Diencephalon (tissue), 1 donor: Measurements from ENCODE around the gene MAGEB2. TPM values are rescaled to one million over a fixed set of nuclear protein-coding genes. Genes with fewer than 3 reads are reported as not detected.

Experiments
- total RNA-seq: library from RNA; depleted of rRNA; stranded (reverse); fragments of >200 nt; gene quantifications from one replicate; pipeline ENCODE4 v1.2.3, GENCODE V29; 2014

The MAGEB2 gene, protein sequence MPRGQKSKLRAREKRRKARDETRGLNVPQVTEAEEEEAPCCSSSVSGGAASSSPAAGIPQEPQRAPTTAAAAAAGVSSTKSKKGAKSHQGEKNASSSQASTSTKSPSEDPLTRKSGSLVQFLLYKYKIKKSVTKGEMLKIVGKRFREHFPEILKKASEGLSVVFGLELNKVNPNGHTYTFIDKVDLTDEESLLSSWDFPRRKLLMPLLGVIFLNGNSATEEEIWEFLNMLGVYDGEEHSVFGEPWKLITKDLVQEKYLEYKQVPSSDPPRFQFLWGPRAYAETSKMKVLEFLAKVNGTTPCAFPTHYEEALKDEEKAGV
- total RNA-seq = not detected

DNA sequence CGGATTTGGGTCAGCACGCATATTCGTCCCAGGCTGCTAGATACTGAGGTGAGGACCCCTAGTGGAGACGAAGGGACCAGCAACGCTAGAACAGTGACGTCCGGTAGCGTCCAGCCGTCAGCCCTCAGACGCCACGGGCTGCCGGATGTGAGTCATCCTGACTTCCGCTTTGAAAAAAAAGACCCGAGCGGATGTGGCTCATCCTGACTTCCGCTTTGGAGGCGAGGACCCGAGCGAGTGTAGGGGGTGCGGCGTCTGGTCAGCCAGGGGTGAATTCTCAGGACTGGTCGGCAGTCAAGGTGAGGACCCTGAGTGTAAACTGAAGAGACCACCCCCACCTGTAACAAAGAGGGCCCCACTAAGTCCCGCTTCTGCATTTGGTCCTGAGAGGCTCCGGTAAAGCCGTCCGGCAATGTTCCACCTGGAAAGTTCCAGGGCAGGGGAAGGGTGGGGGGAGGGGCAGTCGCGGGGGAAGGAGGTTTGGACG lies at the start of gene MAGEB2:
Gene MAGEB2 (plus strand): TSS at position 207 of the 487 bp plus-strand sequence. CDS start 3,018 bp downstream, outside the sequence.

DNA sequence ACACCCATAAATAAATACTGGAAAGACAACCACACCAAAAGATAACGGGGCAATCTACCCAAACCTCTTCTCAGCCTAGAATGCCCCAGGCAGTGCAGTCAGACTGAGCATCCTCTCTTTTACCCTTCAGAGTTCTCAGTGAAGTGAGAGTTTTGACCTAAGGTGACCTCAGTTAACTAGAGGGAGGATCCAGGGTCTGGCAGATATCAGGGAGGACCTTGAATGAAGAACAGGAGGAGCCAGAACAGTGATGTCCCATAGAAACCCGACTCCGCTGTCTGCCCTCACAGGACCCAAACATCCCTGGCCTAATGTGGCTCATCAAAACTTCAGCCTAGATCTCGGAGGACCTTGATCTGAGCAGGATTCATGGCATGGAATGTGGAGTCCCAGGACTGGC lies 15.0 kb downstream of the MAGEB2 start, which contains the start of gene MAGEB3:
Gene MAGEB3 (plus strand): TSS at position 263 of the 400 bp plus-strand sequence. CDS start 5,268 bp downstream, outside the sequence.

DNA sequence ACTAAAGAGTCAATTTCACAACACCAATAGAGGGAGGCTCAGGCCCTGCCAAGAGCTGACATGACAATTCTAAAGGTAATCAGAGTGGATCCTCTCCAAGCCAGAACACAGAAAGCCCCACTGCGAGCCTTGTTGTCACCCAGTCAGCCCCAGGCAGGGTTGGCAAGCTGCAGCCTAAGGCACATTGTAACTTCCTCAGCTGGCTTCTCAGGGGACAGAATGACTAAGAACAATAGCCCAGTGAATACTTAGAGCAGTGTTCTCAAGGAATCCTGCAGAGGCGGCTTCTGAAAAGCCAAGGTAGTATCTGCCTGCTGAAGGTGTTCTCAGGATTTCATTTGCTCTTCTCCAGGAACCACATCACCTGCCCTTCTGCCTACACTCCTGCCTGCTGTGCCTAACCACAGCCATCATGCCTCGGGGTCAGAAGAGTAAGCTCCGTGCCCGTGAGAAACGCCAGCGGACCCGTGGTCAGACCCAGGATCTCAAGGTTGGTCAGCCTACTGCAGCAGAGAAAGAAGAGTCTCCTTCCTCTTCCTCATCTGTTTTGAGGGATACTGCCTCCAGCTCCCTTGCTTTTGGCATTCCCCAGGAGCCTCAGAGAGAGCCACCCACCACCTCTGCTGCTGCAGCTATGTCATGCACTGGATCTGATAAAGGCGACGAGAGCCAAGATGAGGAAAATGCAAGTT lies 26.5 kb downstream of the MAGEB2 start, which contains the start of gene MAGEB4:
Gene MAGEB4 (plus strand): TSS at position 277 of the 692 bp plus-strand sequence. CDS start 136 bp downstream, at position 413.

DNA sequence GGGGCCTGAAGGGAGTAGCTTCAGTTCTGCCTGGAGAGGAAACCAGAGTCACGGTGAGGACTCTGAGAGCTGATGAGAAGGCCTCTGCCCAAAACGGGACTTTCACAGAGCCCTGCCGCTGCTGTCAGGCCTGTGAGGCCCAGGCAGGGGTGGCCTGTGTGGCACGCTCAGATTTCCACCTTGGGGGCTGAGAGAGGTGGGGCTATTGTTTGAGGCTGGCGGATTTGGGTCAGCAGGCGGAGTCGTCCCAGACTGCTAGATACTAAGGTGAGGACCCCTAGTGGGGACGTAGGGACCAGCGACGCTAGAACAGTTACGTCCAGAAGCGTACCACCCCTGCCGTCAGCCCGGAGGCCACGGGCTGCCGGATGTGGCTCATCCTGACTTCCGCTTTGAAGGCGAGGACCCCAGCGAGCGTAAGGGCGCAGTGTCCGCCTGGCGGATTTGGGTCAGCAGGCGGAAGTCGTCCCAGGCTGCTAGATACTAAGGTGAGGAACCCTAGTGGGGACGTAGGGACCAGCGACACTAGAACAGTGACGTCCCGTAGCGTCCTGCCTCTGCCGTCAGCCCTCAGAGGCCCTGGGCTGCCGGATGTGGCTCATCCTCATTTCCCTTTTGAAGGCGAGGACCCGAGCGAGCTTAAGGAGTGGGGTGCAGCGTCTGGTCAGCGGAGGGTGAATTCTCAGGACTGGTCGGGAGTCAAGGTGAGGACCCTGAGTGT lies 31.6 kb downstream of the MAGEB2 start, which contains the start of gene MAGEB1:
Gene MAGEB1 (plus strand): TSS at position 378 of the 721 bp plus-strand sequence. CDS start 3,348 bp downstream, outside the sequence.

Other genes starting within 250 kb of the MAGEB2 start
- gene MAGEB3, start 15.1 kb downstream of the MAGEB2 start, total RNA-seq = not detected
- gene MAGEB4, start 26.4 kb downstream of the MAGEB2 start, total RNA-seq = not detected
- gene MAGEB1, start 31.6 kb downstream of the MAGEB2 start, total RNA-seq = not detected
- gene NR0B1, start 93.8 kb downstream of the MAGEB2 start, total RNA-seq = 1.4 TPM